ENCODE data around the gene IL1R2.

Gene IL1R2

DNA sequence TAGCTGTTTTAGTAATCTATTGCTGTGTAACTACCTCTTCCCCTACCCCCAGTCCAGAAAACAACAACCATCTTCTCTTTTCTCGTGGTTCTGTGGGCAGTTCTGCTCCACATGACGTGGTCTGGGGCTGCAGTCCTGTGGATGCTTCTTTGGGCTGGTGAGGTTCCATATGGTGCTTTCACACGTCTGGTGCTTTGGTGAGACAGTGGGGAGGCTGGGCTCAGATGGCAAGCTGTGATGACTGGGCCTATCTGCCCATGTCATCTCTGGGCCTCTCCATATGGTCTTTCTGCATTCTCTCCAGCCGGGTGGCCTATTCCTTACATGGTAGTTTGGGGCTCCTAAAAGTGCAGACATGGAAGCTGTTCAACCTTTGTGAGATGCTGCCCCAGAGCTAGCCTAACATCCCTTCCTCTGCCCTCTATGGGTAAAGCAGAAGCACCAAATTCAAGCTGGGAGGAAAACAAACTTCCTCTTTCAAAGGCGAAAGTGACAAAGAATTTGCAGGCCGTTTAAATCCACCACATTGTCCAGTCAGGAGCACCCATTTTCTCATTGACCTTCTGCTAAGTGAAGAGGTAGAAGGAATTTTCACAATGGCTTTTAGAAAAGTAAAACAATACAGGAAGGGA lies 82.5 kb downstream of the IL1R2 start:
- in situ Hi-C loops (cut with MboI; ENCODE audit: low sequenced_read_pairs): no loop called here

GRCh38 chr2:102075479-102075878 lies 83.7 kb downstream of the IL1R2 start:
- in situ Hi-C loops (cut with MboI; ENCODE audit: low sequenced_read_pairs): no loop called here

- in situ Hi-C loops (cut with MboI; ENCODE audit: low sequenced_read_pairs): no loop called here
These were observed 84.8 kb downstream of the IL1R2 start for GRCh38 chr2:102076512-102076911.
